Vagina (tissue), 2 donors: ENCODE results near the gene PBX1.

Source experiments
- CTCF ChIP-seq, 3 experiments: fragments of 450-650 bp in 2 of 3; fragments of 200-600 bp in 1 of 3; sonication (generic) in 1 of 3; IDR thresholded peaks; one replicate each; pipeline ENCODE4 v1.5.1; 2017 to 2019; ENCODE audit warnings: antibody characterized with exemption in 3 of 3, mild to moderate bottlenecking in 2 of 3, moderate library complexity in 2 of 3
- POLR2AphosphoS5 ChIP-seq, 2 donors: sonication (generic); formaldehyde crosslinking; IDR thresholded peaks; one replicate each; pipeline ENCODE4 v1.9.0; 2017; ENCODE audit warnings: antibody characterized with exemption in 2 of 2, mild to moderate bottlenecking in 2 of 2, low read depth in 1 of 2; ENCODE audit not compliant: insufficient read depth in 1 of 2

- no peak for TF ChIP-seq CTCF (IDR thresholded peaks at IDR 0.05)
- no peak for TF ChIP-seq POLR2AphosphoS5 (IDR thresholded peaks at IDR 0.05; ENCODE audit: insufficient read depth in 1 of 2, low read depth in 1 of 2)
Observed at GRCh38 chr1:164534863-164535610, 23.9 kb upstream of the PBX1 start.
